ENCODE measurements around the gene MSI2.

GRCh38 chr17:57622683-57623433, 366.5 kb downstream of the MSI2 start:
- TF ChIP-seq CTCF (IDR thresholded peaks at IDR 0.05; ENCODE audit: insufficient read depth, low read depth, low read length) (no peak), EZH2 (IDR thresholded peaks at IDR 0.05; ENCODE audit: insufficient read depth, low read length) (no peak)
